Measurements from ENCODE around the gene FOXK1. TPM values are rescaled to one million over a fixed set of nuclear protein-coding genes. Genes with fewer than 3 reads are reported as not detected.
"Not testable (repeated sequence)": the region's sequence is repeated elsewhere in the genome, so short reads cannot be mapped to it uniquely, and the experiment has no call there.

Gene FOXK1
- total RNA-seq, 1 donor from 2014 or later: 56.3 TPM

- no peak for DNase-seq (ENCODE audit: extremely low read depth, low read depth, low spot score)
These were observed 112.7 kb downstream of the FOXK1 start for GRCh38 chr7:4794591-4795350.

- no peak for DNase-seq (ENCODE audit: extremely low read depth, low read depth, low spot score)
These were observed 114.4 kb downstream of the FOXK1 start for GRCh38 chr7:4796453-4796852.

- DNase-seq (ENCODE audit: extremely low read depth, low read depth, low spot score): no peak
These were observed 116.0 kb downstream of the FOXK1 start for GRCh38 chr7:4797858-4798705.

GRCh38 chr7:4798706-4799235 is 116.7 kb downstream of the FOXK1 start:
- no peak for DNase-seq (ENCODE audit: extremely low read depth, low read depth, low spot score)

GRCh38 chr7:4799508-4800268 is 117.6 kb downstream of the FOXK1 start:
- DNase-seq (ENCODE audit: extremely low read depth, low read depth, low spot score): no peak

GRCh38 chr7:4800487-4800886 is 118.4 kb downstream of the FOXK1 start:
- DNase-seq (ENCODE audit: extremely low read depth, low read depth, low spot score): no peak

GRCh38 chr7:4800926-4801838 is 119.1 kb downstream of the FOXK1 start:
- no peak for DNase-seq (ENCODE audit: extremely low read depth, low read depth, low spot score)

GRCh38 chr7:4801839-4802231 is 119.7 kb downstream of the FOXK1 start:
- no peak for DNase-seq (ENCODE audit: extremely low read depth, low read depth, low spot score)

- not testable (repeated sequence) for DNase-seq (ENCODE audit: extremely low read depth, low read depth, low spot score)
These were observed 120.5 kb downstream of the FOXK1 start for GRCh38 chr7:4802577-4802976.

GRCh38 chr7:4803397-4804241 is 121.5 kb downstream of the FOXK1 start:
- no peak for DNase-seq (ENCODE audit: extremely low read depth, low read depth, low spot score)

- DNase-seq (ENCODE audit: extremely low read depth, low read depth, low spot score): no peak
These were observed 123.3 kb downstream of the FOXK1 start for GRCh38 chr7:4805110-4805983.

- DNase-seq (ENCODE audit: extremely low read depth, low read depth, low spot score): no peak
These were observed 123.8 kb downstream of the FOXK1 start for GRCh38 chr7:4805984-4806300.

- DNase-seq (ENCODE audit: extremely low read depth, low read depth, low spot score): no peak
These were observed 125.0 kb downstream of the FOXK1 start for GRCh38 chr7:4806983-4807597.

- no peak for DNase-seq (ENCODE audit: extremely low read depth, low read depth, low spot score)
These were observed 125.5 kb downstream of the FOXK1 start for GRCh38 chr7:4807598-4808016.

GRCh38 chr7:4808026-4808425 is 125.9 kb downstream of the FOXK1 start:
- DNase-seq (ENCODE audit: extremely low read depth, low read depth, low spot score): no peak

GRCh38 chr7:4808565-4808964 is 126.5 kb downstream of the FOXK1 start:
- DNase-seq (ENCODE audit: extremely low read depth, low read depth, low spot score): no peak

GRCh38 chr7:4809091-4809591 is 127.0 kb downstream of the FOXK1 start:
- DNase-seq (ENCODE audit: extremely low read depth, low read depth, low spot score): no peak

GRCh38 chr7:4809666-4810065 is 127.6 kb downstream of the FOXK1 start:
- DNase-seq (ENCODE audit: extremely low read depth, low read depth, low spot score): no peak
